Natural killer cell (primary cell): Measurements from ENCODE around the gene MARK4. TPM values are rescaled to one million over a fixed set of nuclear protein-coding genes. Genes with fewer than 3 reads are reported as not detected.

Experiments used
- ATAC-seq, 3 donors: fragments of 150-1000 bp in 2 of 3; fragments of 200-7000 bp in 1 of 3; cut with Tn5 transposase; 1 replicate in 1 of 3; 2 replicates in 2 of 3; pipeline ENCODE4 v1.10.0; 2021; ENCODE audit warnings: mild to moderate bottlenecking in 2 of 3, moderate library complexity in 2 of 3
- DNase-seq, 2 donors: peaks; one replicate each; pipeline versions ENCODE4 v3.0.0 to v3.0.0-alpha.2; 2013 to 2021; ENCODE audit warnings: mixed read lengths in 1 of 2
- H3K27ac ChIP-seq: one replicate; pipeline ENCODE4 v1.5.1; 2013; ENCODE audit warnings: mild to moderate bottlenecking, low read length
- H3K27me3 ChIP-seq: one replicate; pipeline ENCODE4 v1.6.1; 2013; ENCODE audit warnings: low read length; ENCODE audit not compliant: control insufficient read depth, insufficient read depth
- H3K36me3 ChIP-seq: one replicate; pipeline ENCODE4 v1.6.1; 2013; ENCODE audit warnings: low read length; ENCODE audit not compliant: control insufficient read depth, insufficient read depth
- H3K4me1 ChIP-seq: one replicate; pipeline ENCODE4 v1.6.1; 2013; ENCODE audit warnings: low read length; ENCODE audit not compliant: control insufficient read depth, insufficient read depth
- H3K4me3 ChIP-seq: one replicate; pipeline ENCODE4 v1.5.1; 2013; ENCODE audit warnings: low read length
- H3K9me3 ChIP-seq: one replicate; pipeline ENCODE4 v1.6.1; 2013; ENCODE audit warnings: low read length; ENCODE audit not compliant: control insufficient read depth, insufficient read depth
- H3K27ac Mint-ChIP-seq, 2 donors: one replicate each; pipeline ENCODE4 v1.8.0; 2022; ENCODE audit warnings: mild to moderate bottlenecking in 2 of 2, mixed read lengths in 2 of 2, moderate library complexity in 1 of 2
- H3K27me3 Mint-ChIP-seq, 2 donors: one replicate each; pipeline ENCODE4 v1.8.0; 2022; ENCODE audit warnings: low read depth in 2 of 2, mixed read lengths in 2 of 2
- H3K36me3 Mint-ChIP-seq: one replicate; pipeline ENCODE4 v1.8.0; 2022; ENCODE audit warnings: mixed read lengths
- H3K4me1 Mint-ChIP-seq, 2 donors: one replicate each; pipeline ENCODE4 v1.8.0; 2022; ENCODE audit warnings: mixed read lengths in 2 of 2
- H3K4me3 Mint-ChIP-seq: one replicate; pipeline ENCODE4 v1.8.0; 2022; ENCODE audit warnings: mild to moderate bottlenecking, moderate library complexity, mixed read lengths
- H3K9me3 Mint-ChIP-seq, 2 donors: one replicate each; pipeline ENCODE4 v1.8.0; 2022; ENCODE audit warnings: mixed read lengths in 2 of 2
- WGBS: methylation state at CpG from one replicate; pipeline ENCODE4 v1.1.7; 2013; ENCODE audit warnings: missing lambda C conversion rate; ENCODE audit not compliant: insufficient coverage; 5-methylcytosine and 5-hydroxymethylcytosine counted together
- intact Hi-C: fragments of 100-400 bp; cut with micrococcal nuclease; formaldehyde crosslinking; loops from one replicate; pipeline ENCODE4 v1.14.2; 2022
- total RNA-seq, 4 donors: library from RNA; stranded (reverse); fragments of 120-200 nt in 1 of 4; gene quantifications; one replicate each; pipeline versions ENCODE4 v1.2.3 to v1.2.4, GENCODE V29; 2013 to 2022
- TF ChIP-seq, protein P1 (sequence below): fragments of 200-600 bp; IDR thresholded peaks from one replicate; pipeline ENCODE4 v1.8.0; 2022; ENCODE audit warnings: antibody characterized with exemption

The MARK4 gene
- total RNA-seq, 3 donors from 2014 or later (not counting 1 experiment from before 2014, with no cell fraction given) = 50.4 to 53.6 (median 51.4) TPM

GRCh38 chr19:45345506-45345860 is 94.4 kb downstream of the MARK4 start:
- DNase-seq (no peak), ATAC-seq (no peak)
- Histone ChIP-seq H3K9me3 (no peaks in the 10 kb centered on the region), H3K27me3 (peaks cover 7% of the 10 kb centered on the region), H3K27ac (no peak overlapping the region), H3K4me1 (peaks cover 4% of the 10 kb centered on the region), H3K36me3 (no peaks in the 10 kb centered on the region), H3K4me3 (no peak overlapping the region)
- TF ChIP-seq, protein P1, sequence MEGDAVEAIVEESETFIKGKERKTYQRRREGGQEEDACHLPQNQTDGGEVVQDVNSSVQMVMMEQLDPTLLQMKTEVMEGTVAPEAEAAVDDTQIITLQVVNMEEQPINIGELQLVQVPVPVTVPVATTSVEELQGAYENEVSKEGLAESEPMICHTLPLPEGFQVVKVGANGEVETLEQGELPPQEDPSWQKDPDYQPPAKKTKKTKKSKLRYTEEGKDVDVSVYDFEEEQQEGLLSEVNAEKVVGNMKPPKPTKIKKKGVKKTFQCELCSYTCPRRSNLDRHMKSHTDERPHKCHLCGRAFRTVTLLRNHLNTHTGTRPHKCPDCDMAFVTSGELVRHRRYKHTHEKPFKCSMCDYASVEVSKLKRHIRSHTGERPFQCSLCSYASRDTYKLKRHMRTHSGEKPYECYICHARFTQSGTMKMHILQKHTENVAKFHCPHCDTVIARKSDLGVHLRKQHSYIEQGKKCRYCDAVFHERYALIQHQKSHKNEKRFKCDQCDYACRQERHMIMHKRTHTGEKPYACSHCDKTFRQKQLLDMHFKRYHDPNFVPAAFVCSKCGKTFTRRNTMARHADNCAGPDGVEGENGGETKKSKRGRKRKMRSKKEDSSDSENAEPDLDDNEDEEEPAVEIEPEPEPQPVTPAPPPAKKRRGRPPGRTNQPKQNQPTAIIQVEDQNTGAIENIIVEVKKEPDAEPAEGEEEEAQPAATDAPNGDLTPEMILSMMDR = no peak
- Mint-ChIP-seq H3K27me3 (peaks cover under 1 to 5% of the 10 kb centered on the region in 2 donors), H3K9me3 (no peaks in the 10 kb centered on the region), H3K4me1 (no peaks in the 10 kb centered on the region), H3K4me3 (no peak overlapping the region), H3K36me3 (no peaks in the 10 kb centered on the region), H3K27ac (no peak overlapping the region)
- intact Hi-C loops = no loop called here
- 91% methylated on average over 15 of the region's 15 CpGs for WGBS

DNA sequence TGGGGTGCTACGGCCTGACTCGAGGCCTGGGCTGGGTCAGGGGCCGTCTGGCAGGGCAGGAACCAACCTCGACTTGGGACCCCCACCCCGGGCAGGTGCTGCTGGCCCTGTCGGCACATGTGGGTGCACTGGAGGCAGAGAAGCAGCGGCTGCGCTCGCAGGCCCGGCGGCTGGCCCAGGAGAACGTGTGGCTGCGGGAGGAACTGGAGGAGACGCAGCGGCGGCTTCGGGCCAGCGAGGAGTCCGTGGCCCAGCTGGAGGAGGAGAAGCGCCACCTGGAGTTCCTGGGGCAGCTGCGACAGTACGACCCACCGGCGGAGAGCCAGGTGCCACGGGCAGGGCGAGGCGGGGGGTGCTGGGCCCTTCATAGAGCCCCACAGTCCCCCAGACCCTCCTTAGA is 95.4 kb downstream of the MARK4 start:
- Histone ChIP-seq H3K36me3 (peaks cover 3% of the 10 kb centered on the region), H3K4me3 (no peak overlapping the region), H3K9me3 (no peaks in the 10 kb centered on the region), H3K27ac (no peak overlapping the region), H3K4me1 (no peaks in the 10 kb centered on the region), H3K27me3 (peaks cover 3% of the 10 kb centered on the region)
- no peaks in the 10 kb centered on the region for H3K36me3 Mint-ChIP-seq
- H3K9me3 Mint-ChIP-seq = no peaks in the 10 kb centered on the region
- no peak overlapping the region for H3K27ac Mint-ChIP-seq
- intact Hi-C loops = no loop called here
- TF ChIP-seq, protein P1 = no peak
- H3K27me3 Mint-ChIP-seq = peaks cover 0 to 5% of the 10 kb centered on the region in 2 donors
- no peak overlapping the region for H3K4me3 Mint-ChIP-seq
- ATAC-seq = no peak
- no peaks in the 10 kb centered on the region for H3K4me1 Mint-ChIP-seq
- WGBS = 39% methylated on average over 27 of the region's 27 CpGs
- no peak for DNase-seq

GRCh38 chr19:45347570-45348366 is 96.7 kb downstream of the MARK4 start:
- no peak overlapping the region for H3K27ac ChIP-seq
- no peaks in the 10 kb centered on the region for H3K4me1 ChIP-seq
- intact Hi-C loops = no loop called here
- H3K4me1 Mint-ChIP-seq = no peaks in the 10 kb centered on the region
- WGBS = 81% methylated on average over 25 of the region's 25 CpGs
- H3K4me3 ChIP-seq = no peak overlapping the region
- ATAC-seq (no peak), DNase-seq (no peak)
- TF ChIP-seq, protein P1 = no peak
- H3K9me3 ChIP-seq = no peaks in the 10 kb centered on the region
- peaks cover 3% of the 10 kb centered on the region for H3K27me3 ChIP-seq
- no peak overlapping the region for H3K4me3 Mint-ChIP-seq
- H3K27me3 Mint-ChIP-seq = peaks cover 0 to 5% of the 10 kb centered on the region in 2 donors
- H3K9me3 Mint-ChIP-seq = no peaks in the 10 kb centered on the region
- H3K36me3 ChIP-seq = peaks cover 8% of the 10 kb centered on the region
- H3K36me3 Mint-ChIP-seq = no peaks in the 10 kb centered on the region
- H3K27ac Mint-ChIP-seq = no peak overlapping the region
